Prostate gland (tissue), 2 donors: Measurements from ENCODE around the gene FOXD4L3. TPM values are rescaled to one million over a fixed set of nuclear protein-coding genes. Genes with fewer than 3 reads are reported as not detected.
"Not testable (repeated sequence)": the region's sequence is repeated elsewhere in the genome, so short reads cannot be mapped to it uniquely, and the experiment has no call there.

Experiments
- DNase-seq: peaks from one replicate; pipeline ENCODE4 v3.0.0-alpha.2; 2019; ENCODE audit warnings: low spot score
- H3K27ac ChIP-seq, 2 donors: fragments of 200-600 bp; sonication (generic); 2 replicates each; pipeline ENCODE4 v1.5.1; 2017 to 2019
- H3K27me3 ChIP-seq: fragments of 200-600 bp; sonication (generic); replicated peaks from 2 replicates; pipeline ENCODE4 v1.5.1; 2019; ENCODE audit not compliant: insufficient read depth
- H3K36me3 ChIP-seq, 2 donors: fragments of 200-600 bp; sonication (generic); 1 replicate in 1 of 2; 2 replicates in 1 of 2; pipeline versions ENCODE4 v1.5.1 to v1.8.1; 2017 to 2019
- H3K4me1 ChIP-seq: fragments of 200-600 bp; sonication (generic); replicated peaks from 2 replicates; pipeline ENCODE4 v1.5.1; 2019
- H3K4me3 ChIP-seq, 2 donors: fragments of 200-600 bp; sonication (generic); 2 replicates each; pipeline ENCODE4 v1.5.1; 2017 to 2019
- H3K9me3 ChIP-seq: fragments of 200-600 bp; sonication (generic); 2 replicates; pipeline ENCODE4 v1.5.1; 2017
- WGBS: methylation state at CpG from one replicate; pipeline ENCODE4 v1.1.5; 2018; 5-methylcytosine and 5-hydroxymethylcytosine counted together
- intact Hi-C: fragments of 100-400 bp; cut with DNase I; formaldehyde crosslinking; loops from one replicate; pipeline ENCODE4 v1.14.2; 2022
- total RNA-seq, 2 donors: library from RNA; depleted of rRNA; stranded (reverse); fragments of >200 nt; gene quantifications; one replicate each; pipeline ENCODE4 v1.1.0, GENCODE V29; 2016
- TF ChIP-seq, protein P1 (sequence below), 4 experiments: fragments of 200-600 bp in 2 of 4; fragments of 450-650 bp in 2 of 4; sonication (generic) in 2 of 4; IDR thresholded peaks; 1 replicate in 3 of 4; 2 replicates in 1 of 4; pipeline ENCODE4 v1.5.1; 2016 to 2019; ENCODE audit warnings: antibody characterized with exemption in 4 of 4, mild to moderate bottlenecking in 2 of 4, moderate library complexity in 2 of 4

FOXD4L3 gene
- total RNA-seq, 2 donors from 2014 or later = not detected

GRCh38 chr9:68329106-68329505, 26.4 kb downstream of the FOXD4L3 start:
- WGBS = 94% methylated on average over 2 of the region's 4 CpGs
- DNase-seq, H3K36me3 ChIP-seq, H3K4me1 ChIP-seq, intact Hi-C loops, H3K4me3 ChIP-seq, H3K27ac ChIP-seq, H3K27me3 ChIP-seq, H3K9me3 ChIP-seq: not testable (repeated sequence)

DNA sequence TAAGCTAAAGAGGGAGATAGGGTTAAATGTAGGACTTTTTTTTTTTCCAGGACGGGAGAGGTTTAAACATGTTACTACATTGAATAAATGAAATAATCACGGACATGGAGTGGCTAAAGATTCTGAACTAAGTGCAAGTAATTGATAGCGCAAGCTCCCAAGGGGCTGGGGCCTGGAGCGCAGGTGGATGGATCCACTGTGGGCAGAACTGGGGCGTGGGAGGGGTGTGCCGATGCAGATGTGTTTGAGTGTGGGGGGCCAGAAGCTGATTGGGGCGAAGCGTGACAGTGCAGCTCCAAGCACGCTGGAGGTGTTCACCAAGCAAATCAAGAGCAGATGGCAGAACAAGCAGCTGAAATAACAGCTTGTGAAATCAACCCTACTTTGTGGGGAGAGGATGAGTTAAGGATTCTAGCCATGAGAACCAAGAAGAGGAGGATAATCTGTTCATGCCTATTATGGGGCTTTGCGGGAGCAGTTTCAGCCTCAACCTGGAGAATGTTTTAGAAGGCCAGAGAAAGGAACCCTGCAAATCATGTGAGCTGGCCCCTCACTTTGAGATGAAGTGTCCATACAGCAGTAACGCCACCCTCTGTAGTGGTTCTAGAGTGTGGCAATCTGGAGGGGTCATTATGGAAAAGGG, 28.0 kb downstream of the FOXD4L3 start:
- H3K27me3 ChIP-seq, H3K9me3 ChIP-seq, H3K27ac ChIP-seq, intact Hi-C loops, H3K4me3 ChIP-seq, H3K4me1 ChIP-seq, H3K36me3 ChIP-seq, DNase-seq: not testable (repeated sequence)
- 95% methylated on average over 7 of the region's 11 CpGs for WGBS

- H3K27ac ChIP-seq, H3K9me3 ChIP-seq, DNase-seq, H3K27me3 ChIP-seq, intact Hi-C loops, H3K4me3 ChIP-seq, H3K36me3 ChIP-seq, H3K4me1 ChIP-seq: not testable (repeated sequence)
- WGBS = 75% methylated on average over 1 of the region's 1 CpG
Measured at GRCh38 chr9:68332122-68332521, 29.5 kb downstream of the FOXD4L3 start.

GRCh38 chr9:68335935-68336334, 33.3 kb downstream of the FOXD4L3 start:
- H3K4me3 ChIP-seq = not testable (repeated sequence)
- WGBS = 70% methylated on average over 3 of the region's 3 CpGs

DNA sequence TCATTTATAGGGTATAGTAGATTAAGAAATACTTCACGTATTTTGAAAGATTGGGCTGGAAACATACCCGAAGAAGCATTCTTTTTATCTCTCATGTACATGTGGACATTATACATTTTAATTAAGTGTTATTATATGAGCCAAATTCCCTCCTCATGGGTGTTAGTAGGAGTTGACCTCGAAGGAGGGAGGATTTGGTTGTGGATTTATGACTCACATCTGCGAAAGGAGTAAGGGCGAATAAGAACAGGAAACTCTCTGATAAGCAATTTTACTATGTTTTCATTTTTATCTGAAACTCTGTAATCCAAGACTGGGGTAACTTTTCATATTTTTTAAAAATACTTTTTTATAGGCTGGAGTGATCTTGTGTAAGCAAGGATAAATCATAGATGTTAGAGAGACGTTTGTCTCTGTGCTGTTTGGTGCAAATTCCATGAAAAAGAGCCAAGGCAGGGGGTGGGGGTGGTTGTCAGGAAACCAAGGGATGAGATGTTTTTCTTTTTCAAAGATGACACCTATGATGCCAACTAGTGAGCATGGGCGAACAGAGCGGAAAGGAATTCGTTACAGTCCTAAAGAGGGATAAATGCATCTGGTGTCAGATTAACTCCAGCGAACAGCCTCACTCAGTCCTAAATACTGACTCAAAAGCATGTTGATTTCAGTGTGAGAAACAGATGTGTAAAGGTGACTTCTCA, 34.1 kb downstream of the FOXD4L3 start:
- H3K27me3 ChIP-seq, H3K4me1 ChIP-seq, H3K4me3 ChIP-seq, H3K9me3 ChIP-seq, H3K27ac ChIP-seq, H3K36me3 ChIP-seq, DNase-seq, intact Hi-C loops: not testable (repeated sequence)
- 72% methylated on average over 5 of the region's 10 CpGs for WGBS

More at GRCh38 chr9:68335935-68336334, 33.3 kb downstream of the FOXD4L3 start:
- H3K27me3 ChIP-seq, DNase-seq, H3K36me3 ChIP-seq, intact Hi-C loops, H3K27ac ChIP-seq, H3K4me1 ChIP-seq, H3K9me3 ChIP-seq: not testable (repeated sequence)

- H3K36me3 ChIP-seq, H3K4me3 ChIP-seq, DNase-seq, H3K4me1 ChIP-seq, H3K27ac ChIP-seq, H3K27me3 ChIP-seq, H3K9me3 ChIP-seq, intact Hi-C loops: not testable (repeated sequence)
- 78% methylated on average over 7 of the region's 7 CpGs for WGBS
Measured at GRCh38 chr9:68338000-68338399, 35.3 kb downstream of the FOXD4L3 start.

DNA sequence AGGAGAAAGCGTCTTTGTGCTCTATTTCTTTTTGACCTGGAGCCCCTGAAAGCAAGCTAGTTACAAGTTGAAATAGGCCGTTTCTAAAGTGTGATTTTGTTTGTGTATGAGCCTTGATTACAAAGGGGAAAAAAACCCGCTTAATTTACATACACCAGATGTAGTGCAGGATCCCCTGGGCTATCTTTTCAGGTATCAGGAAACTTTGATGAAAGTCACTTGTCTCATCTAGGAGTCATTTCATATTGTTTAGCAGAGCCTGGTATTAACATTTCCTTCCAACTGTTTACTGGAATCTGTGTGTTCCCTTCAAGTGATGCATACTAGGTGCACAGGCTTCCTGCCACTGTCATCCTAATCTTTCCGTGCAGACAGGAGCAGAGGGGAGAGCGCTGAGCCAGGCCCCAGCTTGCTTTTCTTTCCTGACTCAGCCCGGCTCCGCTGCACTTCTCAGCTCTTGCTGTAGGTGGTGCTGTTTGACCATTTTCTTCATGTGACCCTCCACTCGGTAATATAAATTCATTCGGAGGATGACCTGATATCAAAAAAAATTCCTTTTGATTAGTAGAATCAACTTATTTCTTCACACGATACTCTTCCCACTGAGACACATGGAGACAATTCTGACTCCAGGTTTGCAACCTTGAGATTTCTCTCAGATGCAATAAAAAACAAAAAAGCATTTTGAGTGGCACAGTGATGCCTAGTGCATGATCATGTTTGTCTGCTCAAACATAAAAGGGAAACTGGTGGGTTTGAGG, 39.8 kb downstream of the FOXD4L3 start:
- H3K4me1 ChIP-seq, H3K9me3 ChIP-seq, H3K36me3 ChIP-seq, DNase-seq, H3K27me3 ChIP-seq, H3K4me3 ChIP-seq, H3K27ac ChIP-seq, intact Hi-C loops: not testable (repeated sequence)
- WGBS = 2% methylated on average over 6 of the region's 10 CpGs
- TF ChIP-seq, protein P1, sequence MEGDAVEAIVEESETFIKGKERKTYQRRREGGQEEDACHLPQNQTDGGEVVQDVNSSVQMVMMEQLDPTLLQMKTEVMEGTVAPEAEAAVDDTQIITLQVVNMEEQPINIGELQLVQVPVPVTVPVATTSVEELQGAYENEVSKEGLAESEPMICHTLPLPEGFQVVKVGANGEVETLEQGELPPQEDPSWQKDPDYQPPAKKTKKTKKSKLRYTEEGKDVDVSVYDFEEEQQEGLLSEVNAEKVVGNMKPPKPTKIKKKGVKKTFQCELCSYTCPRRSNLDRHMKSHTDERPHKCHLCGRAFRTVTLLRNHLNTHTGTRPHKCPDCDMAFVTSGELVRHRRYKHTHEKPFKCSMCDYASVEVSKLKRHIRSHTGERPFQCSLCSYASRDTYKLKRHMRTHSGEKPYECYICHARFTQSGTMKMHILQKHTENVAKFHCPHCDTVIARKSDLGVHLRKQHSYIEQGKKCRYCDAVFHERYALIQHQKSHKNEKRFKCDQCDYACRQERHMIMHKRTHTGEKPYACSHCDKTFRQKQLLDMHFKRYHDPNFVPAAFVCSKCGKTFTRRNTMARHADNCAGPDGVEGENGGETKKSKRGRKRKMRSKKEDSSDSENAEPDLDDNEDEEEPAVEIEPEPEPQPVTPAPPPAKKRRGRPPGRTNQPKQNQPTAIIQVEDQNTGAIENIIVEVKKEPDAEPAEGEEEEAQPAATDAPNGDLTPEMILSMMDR (IDR thresholded peaks at IDR 0.05) = peak in 1 of 4 experiments; percentile 10

DNA sequence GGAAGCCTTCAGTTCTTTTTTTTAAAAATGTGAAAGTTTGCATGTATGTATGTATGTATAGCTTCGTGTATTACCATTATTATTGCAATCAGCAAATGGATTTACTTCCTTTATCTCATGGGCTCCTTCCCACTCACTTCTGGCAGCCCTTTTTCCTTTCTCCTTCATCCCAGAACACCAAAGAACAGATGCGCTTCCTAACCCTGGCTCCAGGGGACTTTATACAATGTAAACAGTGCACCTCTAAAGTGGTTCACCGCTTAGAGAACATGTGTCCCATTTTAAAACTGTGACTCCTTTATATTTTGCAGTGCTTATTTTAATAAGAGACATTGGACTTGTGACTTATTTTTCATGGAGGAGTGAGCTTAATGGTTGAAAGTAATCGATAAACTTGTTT, 40.6 kb downstream of the FOXD4L3 start:
- DNase-seq, H3K36me3 ChIP-seq, H3K9me3 ChIP-seq, H3K27me3 ChIP-seq, H3K4me3 ChIP-seq, H3K27ac ChIP-seq, intact Hi-C loops, H3K4me1 ChIP-seq: not testable (repeated sequence)
- 76% methylated on average over 3 of the region's 4 CpGs for WGBS

- intact Hi-C loops, DNase-seq, H3K9me3 ChIP-seq, H3K27ac ChIP-seq, H3K4me3 ChIP-seq, H3K4me1 ChIP-seq, H3K27me3 ChIP-seq, H3K36me3 ChIP-seq: not testable (repeated sequence)
- WGBS = 56% methylated on average over 3 of the region's 4 CpGs
Measured at GRCh38 chr9:68343992-68344391, 41.3 kb downstream of the FOXD4L3 start.

- H3K4me1 ChIP-seq, H3K27me3 ChIP-seq, H3K4me3 ChIP-seq, intact Hi-C loops, H3K36me3 ChIP-seq, DNase-seq, H3K9me3 ChIP-seq, H3K27ac ChIP-seq: not testable (repeated sequence)
- 82% methylated on average over 4 of the region's 4 CpGs for WGBS
Measured at GRCh38 chr9:68351689-68352088, 49.0 kb downstream of the FOXD4L3 start.
